Smooth muscle cell (in vitro differentiated cells): ENCODE measurements around the gene APBA1. TPM values are rescaled to one million over a fixed set of nuclear protein-coding genes. Genes with fewer than 3 reads are reported as not detected.

Experiments
- DNase-seq: peaks from one replicate; lab custom pipeline; 2025; ENCODE audit not compliant: unreplicated experiment; lab: John Stamatoyannopoulos, UW
- H2AFZ ChIP-seq: fragments of 200-600 bp; sonication (generic); 2 replicates; pipeline ENCODE4 v1.6.0; 2016; ENCODE audit warnings: antibody characterized with exemption, low read depth, mild to moderate bottlenecking
- H3F3A ChIP-seq: fragments of 200-600 bp; sonication (generic); 2 replicates; pipeline ENCODE4 v1.6.0; 2017; ENCODE audit warnings: antibody characterized with exemption, low read depth
- H3K27ac ChIP-seq: fragments of 200-600 bp; sonication (generic); 2 replicates; pipeline ENCODE4 v1.5.1; 2016; ENCODE audit warnings: low read depth, mild to moderate bottlenecking
- H3K27me3 ChIP-seq: fragments of 200-600 bp; sonication (generic); 2 replicates; pipeline ENCODE4 v1.6.1; 2016; ENCODE audit warnings: low read depth, mild to moderate bottlenecking
- H3K36me3 ChIP-seq: fragments of 200-600 bp; sonication (generic); 2 replicates; pipeline ENCODE4 v1.5.1; 2016; ENCODE audit warnings: low read depth
- H3K4me1 ChIP-seq: fragments of 200-600 bp; sonication (generic); 2 replicates; pipeline ENCODE4 v1.5.1; 2016; ENCODE audit warnings: low read depth
- H3K4me2 ChIP-seq: fragments of 200-600 bp; sonication (generic); 2 replicates; pipeline ENCODE4 v1.6.0; 2016; ENCODE audit warnings: mild to moderate bottlenecking
- H3K4me3 ChIP-seq: fragments of 200-600 bp; sonication (generic); 2 replicates; pipeline ENCODE4 v1.5.1; 2016; ENCODE audit warnings: mild to moderate bottlenecking
- H3K79me2 ChIP-seq: fragments of 200-600 bp; sonication (generic); 2 replicates; pipeline ENCODE4 v1.6.0; 2016; ENCODE audit warnings: low read depth, mild to moderate bottlenecking
- H3K9ac ChIP-seq: fragments of 200-600 bp; sonication (generic); 2 replicates; pipeline ENCODE4 v1.6.0; 2016; ENCODE audit warnings: low read depth
- H3K9me3 ChIP-seq: fragments of 200-600 bp; sonication (generic); replicated peaks from 2 replicates; pipeline ENCODE4 v1.5.1; 2016; ENCODE audit warnings: low read depth
- H4K20me1 ChIP-seq: fragments of 200-600 bp; sonication (generic); 2 replicates; pipeline ENCODE4 v1.6.0; 2016; ENCODE audit warnings: low read depth
- CTCF ChIP-seq: fragments of 200-600 bp; sonication (generic); IDR thresholded peaks from 2 replicates; pipeline ENCODE4 v1.5.1; 2017; ENCODE audit warnings: borderline replicate concordance, mild to moderate bottlenecking, antibody characterized with exemption; ENCODE audit not compliant: insufficient read depth, poor library complexity, severe bottlenecking
- WGBS: methylation state at CpG from one replicate; pipeline ENCODE4 v1.1.7; 2016; ENCODE audit warnings: low lambda C conversion rate; 5-methylcytosine and 5-hydroxymethylcytosine counted together
- polyA plus RNA-seq: library from polyadenylated mRNA; unstranded; fragments of >200 nt; fragmentation: Nextera tagmentation; extraction: Ambion mirVana; gene quantifications from 2 replicates; pipeline ENCODE4 v1.2.1, GENCODE V29; 2016
- total RNA-seq: library from RNA; depleted of rRNA; stranded (reverse); fragments of >200 nt; gene quantifications from 2 replicates; pipeline ENCODE4 v1.2.3, GENCODE V29; 2014

The APBA1 gene
- total and polyA plus RNA-seq, 2 experiments from 2014 or later = 1.4 to 6.1 TPM

GRCh38 chr9:69431203-69431602 is 241.0 kb downstream of the APBA1 start:
- Histone ChIP-seq H3K27me3 (no peaks in the 10 kb centered on the region), H4K20me1 (no peaks in the 10 kb centered on the region), H3K79me2 (no peaks in the 10 kb centered on the region), H3K4me1 (no peaks in the 10 kb centered on the region), H3K9ac (no peak overlapping the region), H3K27ac (no peak overlapping the region), H3K36me3 (no peaks in the 10 kb centered on the region), H3K4me3 (no peak overlapping the region), H3K4me2 (no peak overlapping the region), H3K9me3 (no peaks in the 10 kb centered on the region), H2AFZ (no peak overlapping the region), H3F3A (no peaks in the 10 kb centered on the region)
- 95% methylated on average over 13 of the region's 13 CpGs for WGBS
- TF ChIP-seq CTCF = no peak
- DNase-seq = no peak

- 91% methylated on average over 4 of the region's 4 CpGs for WGBS
Measured at GRCh38 chr9:69430206-69430605, 242.0 kb downstream of the APBA1 start.

GRCh38 chr9:69429281-69429680 is 242.9 kb downstream of the APBA1 start:
- Histone ChIP-seq H3K4me3 (no peak overlapping the region), H3K27me3 (no peaks in the 10 kb centered on the region), H2AFZ (no peak overlapping the region), H3K9ac (no peak overlapping the region), H3K9me3 (no peaks in the 10 kb centered on the region), H3K4me2 (no peak overlapping the region), H4K20me1 (no peaks in the 10 kb centered on the region), H3K4me1 (no peaks in the 10 kb centered on the region), H3K36me3 (no peaks in the 10 kb centered on the region), H3K27ac (no peak overlapping the region), H3F3A (no peaks in the 10 kb centered on the region), H3K79me2 (no peaks in the 10 kb centered on the region)
- no peak for DNase-seq
- TF ChIP-seq CTCF = no peak
- 82% methylated on average over 6 of the region's 6 CpGs for WGBS

More at GRCh38 chr9:69430206-69430605, 242.0 kb downstream of the APBA1 start:
- no peak overlapping the region for H3K27ac ChIP-seq
- no peak overlapping the region for H2AFZ ChIP-seq
- no peaks in the 10 kb centered on the region for H3F3A ChIP-seq
- no peak overlapping the region for H3K4me3 ChIP-seq
- DNase-seq = no peak
- H3K9me3 ChIP-seq = no peaks in the 10 kb centered on the region
- no peaks in the 10 kb centered on the region for H3K79me2 ChIP-seq
- no peak overlapping the region for H3K9ac ChIP-seq
- H3K27me3 ChIP-seq = no peaks in the 10 kb centered on the region
- no peaks in the 10 kb centered on the region for H4K20me1 ChIP-seq
- no peaks in the 10 kb centered on the region for H3K4me1 ChIP-seq
- TF ChIP-seq CTCF = no peak
- no peaks in the 10 kb centered on the region for H3K36me3 ChIP-seq
- no peak overlapping the region for H3K4me2 ChIP-seq

GRCh38 chr9:69428017-69428785 is 244.0 kb downstream of the APBA1 start:
- H3K9me3 ChIP-seq = no peaks in the 10 kb centered on the region
- no peak for DNase-seq
- no peaks in the 10 kb centered on the region for H4K20me1 ChIP-seq
- H3K4me2 ChIP-seq = no peak overlapping the region
- H3K4me1 ChIP-seq = no peaks in the 10 kb centered on the region
- no peaks in the 10 kb centered on the region for H3K79me2 ChIP-seq
- no peak overlapping the region for H3K4me3 ChIP-seq
- H3K27me3 ChIP-seq = no peaks in the 10 kb centered on the region
- TF ChIP-seq CTCF = no peak
- H3K9ac ChIP-seq = no peak overlapping the region
- no peaks in the 10 kb centered on the region for H3F3A ChIP-seq
- H3K36me3 ChIP-seq = no peaks in the 10 kb centered on the region
- H2AFZ ChIP-seq = no peak overlapping the region
- H3K27ac ChIP-seq = no peak overlapping the region
- WGBS = 87% methylated on average over 15 of the region's 15 CpGs
